Measurements from ENCODE around the gene GAS2.

- TF ChIP-seq CTCF (IDR thresholded peaks at IDR 0.05 in 4 of 5, conservative IDR thresholded peaks at IDR 0.05 in 1 of 5) = no peak
- no peak for TF ChIP-seq POLR2A (IDR thresholded peaks at IDR 0.05)
These were observed 33.0 kb upstream of the GAS2 start for GRCh38 chr11:22633354-22633902.
